Aorta (tissue), 5 donors: ENCODE results near the gene GRHL3. TPM values are rescaled to one million over a fixed set of nuclear protein-coding genes. Genes with fewer than 3 reads are reported as not detected.

Source experiments
- ATAC-seq: fragments of 200-7000 bp; cut with Tn5 transposase; one replicate; pipeline ENCODE4 v1.9.1; 2022; ENCODE audit warnings: moderate library complexity; ENCODE audit not compliant: low FRiP score
- DNase-seq, 2 donors: peaks; one replicate each; pipeline ENCODE4 v3.0.0-alpha.2; 2020
- H3K27ac ChIP-seq, 2 donors: one replicate each; pipeline ENCODE4 v1.5.1; 2013; ENCODE audit warnings: low read length in 2 of 2, mild to moderate bottlenecking in 2 of 2, moderate library complexity in 2 of 2, control low read depth in 1 of 2, inconsistent platforms in 1 of 2, low read depth in 1 of 2
- H3K27me3 ChIP-seq, 2 donors: one replicate each; pipeline ENCODE4 v1.6.1; 2013; ENCODE audit warnings: control low read depth in 1 of 2, low read length in 1 of 2, mild to moderate bottlenecking in 1 of 2, moderate library complexity in 1 of 2; ENCODE audit not compliant: insufficient read depth in 2 of 2, control insufficient read depth in 1 of 2
- H3K36me3 ChIP-seq, 2 donors: one replicate each; pipeline ENCODE4 v1.6.1; 2013; ENCODE audit warnings: control low read depth in 1 of 2, low read length in 1 of 2, mild to moderate bottlenecking in 1 of 2; ENCODE audit not compliant: insufficient read depth in 2 of 2, control insufficient read depth in 1 of 2
- H3K4me1 ChIP-seq, 2 donors: one replicate each; pipeline ENCODE4 v1.6.1; 2013; ENCODE audit warnings: low read length in 2 of 2, control low read depth in 1 of 2, mild to moderate bottlenecking in 1 of 2, moderate library complexity in 1 of 2; ENCODE audit not compliant: insufficient read depth in 2 of 2, control insufficient read depth in 1 of 2
- H3K4me3 ChIP-seq, 2 donors: one replicate each; pipeline ENCODE4 v1.5.1; 2013; ENCODE audit warnings: low read length in 2 of 2, control low read depth in 1 of 2, mild to moderate bottlenecking in 1 of 2
- H3K9me3 ChIP-seq: one replicate; pipeline ENCODE4 v1.6.1; 2013; ENCODE audit warnings: mild to moderate bottlenecking, low read length; ENCODE audit not compliant: control insufficient read depth
- WGBS, 2 donors: extraction: QIAGEN DNeasy Blood & Tissue Kit; methylation state at CpG; one replicate each; pipeline ENCODE4 v1.1.7; 2013; 5-methylcytosine and 5-hydroxymethylcytosine counted together
- intact Hi-C, 2 donors: fragments of 100-400 bp; cut with DNase I; formaldehyde crosslinking; loops; one replicate each; pipeline versions ENCODE4 v1.14.2 to v1.15.0; 2022
- polyA plus RNA-seq, 2 donors: library from polyadenylated mRNA; stranded (reverse); fragments of 200-250 nt; gene quantifications; one replicate each; pipeline ENCODE4 v1.2.3, GENCODE V29; 2013
- total RNA-seq, 2 donors: library from RNA; stranded (reverse); fragmentation: NEBNext Ultra II Directional; extraction: Animal tissue kit (Norgen Biotek cat#: 25700); gene quantifications; one replicate each; pipeline ENCODE4 v1.2.1, GENCODE V29; 2021
- donor health status: healthy with polysubstance abuse.
- donor health status: Bipolar disorder and iron deficiency.
- donor health status: DM: no; HTN: no; CAD: no.
- donor health status: DM: no; HTN: no; CAD: no.
- donor health status: DM: yes; HTN: yes; CAD: no.

The GRHL3 gene
- total and polyA plus RNA-seq, 4 donors = 0.08 TPM; not detected in 3

DNA sequence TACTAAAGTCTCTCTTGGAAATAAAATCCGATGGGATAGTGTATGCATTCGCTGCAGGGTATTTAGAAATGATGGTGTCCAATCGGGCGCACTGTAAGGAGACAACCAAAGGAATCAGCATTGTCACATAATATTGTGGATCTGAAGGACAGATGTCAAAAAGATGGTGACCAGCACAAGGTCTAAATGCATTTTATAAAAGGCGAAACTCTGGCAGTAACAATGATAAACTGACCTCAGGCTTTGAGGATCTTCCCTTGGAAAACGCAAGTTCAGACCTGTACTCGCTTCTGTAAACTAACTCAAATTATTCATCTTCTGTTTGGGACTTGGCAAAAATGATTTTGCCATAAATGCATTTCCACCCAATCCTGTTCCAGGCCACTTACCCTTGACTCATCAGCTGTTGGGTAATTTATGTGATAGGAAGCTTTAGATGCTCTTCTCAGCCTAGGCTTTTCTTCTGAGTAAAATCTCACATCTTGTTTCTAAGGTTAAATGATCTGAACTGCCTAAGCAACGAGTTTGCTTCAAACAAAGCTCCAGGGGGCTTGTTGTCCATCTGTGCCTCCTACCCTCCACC, 60.7 kb downstream of the GRHL3 start:
- Histone ChIP-seq H3K9me3 (no peaks in the 10 kb centered on the region), H3K27me3 (no peaks in the 10 kb centered on the region), H3K4me3 (no peak overlapping the region), H3K27ac (no peak overlapping the region), H3K4me1 (no peaks in the 10 kb centered on the region), H3K36me3 (peaks cover 3 to 4% of the 10 kb centered on the region in 2 donors)
- intact Hi-C loops = no loop called here
- 87 to 89% methylated on average over 8 of the region's 8 CpGs for WGBS, 2 donors
- no peak for ATAC-seq
- no peak for DNase-seq

DNA sequence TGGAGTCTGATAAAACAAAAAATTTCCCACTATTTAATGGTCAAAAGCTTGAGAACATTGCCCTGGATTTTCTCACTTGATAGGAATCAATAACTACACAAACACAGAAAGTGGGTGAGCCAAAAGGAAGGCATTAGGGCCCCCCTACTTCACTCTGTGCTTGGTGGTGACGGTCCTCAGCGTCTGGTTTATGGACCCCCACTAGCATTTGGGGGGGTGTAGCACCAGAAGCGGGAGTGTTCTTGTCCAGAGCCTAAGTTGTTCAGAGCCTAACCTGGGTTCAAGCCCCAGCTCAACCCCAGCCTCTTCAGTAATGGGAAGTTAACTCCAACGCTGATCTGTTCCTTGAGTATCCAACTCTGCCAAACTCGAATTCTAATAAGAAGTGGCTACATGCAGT, 61.4 kb downstream of the GRHL3 start:
- H3K9me3 ChIP-seq = no peaks in the 10 kb centered on the region
- intact Hi-C loops = no loop called here

DNA sequence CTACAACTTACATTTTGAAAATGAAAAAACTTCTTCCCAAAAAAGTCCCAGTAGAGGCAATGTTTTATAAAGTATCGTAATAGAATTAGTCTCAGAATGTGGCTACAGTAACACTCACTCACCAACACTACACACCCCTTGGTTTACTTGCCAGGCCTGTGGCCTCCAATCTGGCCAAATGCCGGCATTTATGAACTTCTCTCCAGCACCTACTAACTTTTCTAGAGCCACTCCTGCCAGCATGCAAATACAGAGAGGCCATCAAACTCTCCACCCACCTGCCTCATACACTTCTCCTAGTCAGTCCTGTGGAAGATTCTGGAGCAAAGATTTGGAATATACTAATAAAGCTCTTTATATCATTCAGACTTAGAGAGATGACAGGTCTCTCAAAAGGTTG, 62.1 kb downstream of the GRHL3 start:
- H3K4me3 ChIP-seq = no peak overlapping the region
- ATAC-seq = no peak
- WGBS, 2 donors = 95% methylated on average over 2 of the region's 2 CpGs
- intact Hi-C loops = no loop called here
- peaks cover 2 to 3% of the 10 kb centered on the region in 2 donors for H3K36me3 ChIP-seq
- no peaks in the 10 kb centered on the region for H3K9me3 ChIP-seq
- no peak for DNase-seq
- H3K27me3 ChIP-seq = no peaks in the 10 kb centered on the region
- no peaks in the 10 kb centered on the region for H3K4me1 ChIP-seq
- no peak overlapping the region for H3K27ac ChIP-seq

More for the DNA sequence above, 61.4 kb downstream of the GRHL3 start:
- Histone ChIP-seq H3K27me3 (no peaks in the 10 kb centered on the region), H3K27ac (no peak overlapping the region), H3K4me1 (no peaks in the 10 kb centered on the region), H3K36me3 (peaks cover 2 to 3% of the 10 kb centered on the region in 2 donors), H3K4me3 (no peak overlapping the region)
- 91 to 93% methylated on average over 5 of the region's 5 CpGs for WGBS, 2 donors
- no peak for ATAC-seq
- DNase-seq = no peak

- ATAC-seq (no peak), DNase-seq (no peak)
- H3K36me3 ChIP-seq = peaks cover 2 to 3% of the 10 kb centered on the region in 2 donors
- H3K9me3 ChIP-seq = no peaks in the 10 kb centered on the region
- H3K4me3 ChIP-seq = no peak overlapping the region
- intact Hi-C loops = no loop called here
- 89 to 94% methylated on average over 8 of the region's 8 CpGs for WGBS, 2 donors
- no peaks in the 10 kb centered on the region for H3K4me1 ChIP-seq
- no peak overlapping the region for H3K27ac ChIP-seq
- H3K27me3 ChIP-seq = no peaks in the 10 kb centered on the region
Measured at GRCh38 chr1:24382165-24382577, 63.0 kb downstream of the GRHL3 start.

DNA sequence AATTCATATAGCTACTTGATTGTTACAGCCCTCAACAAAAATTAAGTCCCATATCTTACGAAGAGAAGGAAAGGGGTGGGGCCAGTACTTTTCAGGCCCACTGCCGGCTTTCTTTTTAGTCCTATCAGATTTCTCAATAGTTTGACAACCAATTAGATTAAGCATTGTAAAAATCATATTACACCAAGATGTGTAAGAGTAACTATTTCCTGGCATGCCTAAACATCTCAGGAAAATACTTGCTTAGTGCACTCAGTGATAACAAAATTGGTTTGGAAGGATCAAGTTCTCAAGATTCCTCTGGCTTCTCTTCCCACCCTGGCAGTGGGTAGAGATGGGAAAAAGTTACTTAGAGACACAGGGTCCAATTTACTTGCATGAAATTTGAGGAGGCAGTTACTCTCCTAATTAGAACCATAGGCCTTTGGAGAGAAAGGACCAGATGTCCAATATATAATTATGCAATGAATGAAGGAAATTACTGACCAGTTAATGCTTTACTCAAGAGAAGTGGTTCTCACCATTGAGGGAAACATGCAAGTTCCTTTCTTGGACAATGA, 64.3 kb downstream of the GRHL3 start:
- intact Hi-C loops = no loop called here
- H3K4me3 ChIP-seq = no peak overlapping the region
- H3K36me3 ChIP-seq = peaks cover 2 to 3% of the 10 kb centered on the region in 2 donors
- H3K4me1 ChIP-seq = no peaks in the 10 kb centered on the region
- DNase-seq (no peak), ATAC-seq (no peak)
- no peaks in the 10 kb centered on the region for H3K9me3 ChIP-seq
- WGBS, 2 donors = 86 to 90% methylated on average over 2 of the region's 2 CpGs
- no peaks in the 10 kb centered on the region for H3K27me3 ChIP-seq
- H3K27ac ChIP-seq = no peak overlapping the region

GRCh38 chr1:24384251-24385090, 65.3 kb downstream of the GRHL3 start:
- ATAC-seq = no peak
- H3K27ac ChIP-seq = no peak overlapping the region

DNA sequence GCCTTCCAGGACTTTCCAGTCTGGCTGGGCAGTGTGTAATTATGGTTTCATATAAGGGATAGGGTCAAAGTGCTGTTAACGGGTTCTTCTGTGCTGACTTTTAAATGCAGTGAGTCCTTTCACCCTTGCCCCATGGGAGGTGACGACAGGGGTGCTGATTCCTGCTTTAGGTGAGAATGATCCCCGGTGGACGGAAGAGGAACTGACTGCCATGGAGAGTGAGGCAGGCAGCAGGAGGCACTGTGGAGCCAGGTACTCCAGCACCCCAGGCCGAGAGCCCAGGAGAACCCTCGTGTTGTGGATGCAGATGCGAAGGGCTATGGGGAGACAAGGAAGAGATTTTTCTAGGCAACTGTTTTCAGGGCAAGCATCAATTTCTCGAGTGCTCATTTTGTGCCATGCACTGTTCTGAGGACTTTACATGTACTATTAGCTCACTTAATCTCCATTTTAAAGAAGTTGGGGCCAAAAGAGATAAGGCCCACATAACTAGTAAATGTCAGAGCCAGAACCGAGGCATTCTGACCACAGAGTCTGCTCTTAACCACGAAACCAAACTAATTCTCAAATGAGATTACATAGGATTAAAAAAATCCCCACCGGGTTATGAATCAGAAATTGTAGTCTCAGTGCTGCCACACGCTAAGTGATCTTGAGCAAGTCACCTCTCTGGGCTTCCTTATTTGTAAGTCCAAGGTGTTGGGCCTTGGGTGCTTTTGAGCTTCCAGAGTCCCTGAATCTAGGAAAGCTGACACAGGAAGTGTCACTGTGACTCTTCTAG, 66.2 kb downstream of the GRHL3 start:
- no peaks in the 10 kb centered on the region for H3K27me3 ChIP-seq
- no peak overlapping the region for H3K27ac ChIP-seq
- intact Hi-C loops = no loop called here
- no peaks in the 10 kb centered on the region for H3K9me3 ChIP-seq
- no peaks in the 10 kb centered on the region for H3K4me1 ChIP-seq
- DNase-seq (no peak), ATAC-seq (no peak)
- WGBS, 2 donors = 89 to 90% methylated on average over 12 of the region's 12 CpGs
- peaks cover 2 to 3% of the 10 kb centered on the region in 2 donors for H3K36me3 ChIP-seq
- H3K4me3 ChIP-seq = no peak overlapping the region

More at GRCh38 chr1:24384251-24385090, 65.3 kb downstream of the GRHL3 start:
- WGBS, 2 donors = 86 to 88% methylated on average over 13 of the region's 13 CpGs
- peak in 1 of 2 donors; percentile 62 for DNase-seq
- Histone ChIP-seq H3K4me1 (no peaks in the 10 kb centered on the region), H3K27me3 (no peaks in the 10 kb centered on the region), H3K4me3 (no peak overlapping the region), H3K9me3 (no peaks in the 10 kb centered on the region), H3K36me3 (peaks cover 2 to 3% of the 10 kb centered on the region in 2 donors)
- intact Hi-C loops = no loop called here

DNA sequence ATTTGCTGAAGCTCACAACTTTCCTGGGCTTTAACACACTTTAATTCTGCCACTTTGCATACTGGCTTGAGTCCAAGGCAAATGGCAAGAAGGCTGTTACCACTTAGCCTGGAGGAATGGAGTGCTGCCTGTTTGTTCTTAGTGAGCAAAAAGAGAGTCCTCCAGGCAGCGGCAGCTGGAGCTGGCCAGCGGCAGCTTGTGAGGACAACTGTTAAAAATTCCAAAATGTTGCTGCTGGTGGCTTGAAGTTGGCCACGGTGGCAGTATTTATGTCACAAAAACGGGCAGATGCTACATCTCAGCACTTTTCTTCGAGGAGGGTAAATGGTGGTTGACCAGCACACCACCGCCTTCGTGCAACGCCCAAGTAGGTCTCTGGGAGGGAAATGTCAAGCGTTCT, 67.1 kb downstream of the GRHL3 start:
- intact Hi-C loops = no loop called here
- no peak for ATAC-seq
- WGBS, 2 donors = 76 to 79% methylated on average over 9 of the region's 9 CpGs
- no peak overlapping the region for H3K4me3 ChIP-seq
- H3K27ac ChIP-seq = no peak overlapping the region
- no peak for DNase-seq
- peaks cover 0 to 2% of the 10 kb centered on the region in 2 donors for H3K36me3 ChIP-seq
- no peaks in the 10 kb centered on the region for H3K4me1 ChIP-seq
- H3K9me3 ChIP-seq = no peaks in the 10 kb centered on the region
- no peaks in the 10 kb centered on the region for H3K27me3 ChIP-seq
